GM21737 (cell line): ENCODE results near the gene RAB39A.
A peak's percentile ranks its signal among the peaks of the same experiment; 100 is the strongest.
"Not testable (repeated sequence)": the region's sequence is repeated elsewhere in the genome, so short reads cannot be mapped to it uniquely, and the experiment has no call there.

Experiments
- ATAC-seq: cut with Tn5 transposase; IDR thresholded peaks from one replicate; pipeline ENCODE4 v1.9.1; 2021; ENCODE audit warnings: mild to moderate bottlenecking, moderate library complexity; ENCODE audit not compliant: unreplicated experiment

Gene RAB39A, protein sequence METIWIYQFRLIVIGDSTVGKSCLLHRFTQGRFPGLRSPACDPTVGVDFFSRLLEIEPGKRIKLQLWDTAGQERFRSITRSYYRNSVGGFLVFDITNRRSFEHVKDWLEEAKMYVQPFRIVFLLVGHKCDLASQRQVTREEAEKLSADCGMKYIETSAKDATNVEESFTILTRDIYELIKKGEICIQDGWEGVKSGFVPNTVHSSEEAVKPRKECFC

GRCh38 chr11:107928046-107928766, at the start of gene RAB39A:
Gene RAB39A, plus strand, starts transcription at chr11:107928448. Its CDS starts 121 bp downstream, at chr11:107928569.
- ATAC-seq: peak; percentile 96

DNA sequence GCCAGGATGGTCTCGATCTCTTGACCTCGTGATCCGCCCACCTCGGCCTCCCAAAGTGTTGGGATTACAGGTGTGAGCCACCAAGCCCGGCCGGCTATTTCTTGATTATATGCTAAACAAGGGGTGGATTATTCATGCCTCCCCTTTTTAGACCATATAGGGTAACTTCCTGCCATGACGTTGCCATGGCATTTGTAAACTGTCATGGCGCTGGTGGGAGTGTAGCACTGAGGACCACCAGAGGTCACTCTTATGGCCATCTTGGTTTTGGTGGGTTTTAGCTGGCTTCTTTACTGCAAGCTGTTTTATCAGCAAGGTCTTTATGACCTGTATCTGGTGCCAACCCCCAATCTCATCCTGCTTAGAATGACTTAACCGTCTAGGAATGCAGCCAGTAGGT, 46.8 kb upstream of the RAB39A start:
- ATAC-seq: not testable (repeated sequence)

- no peak for ATAC-seq
Measured at GRCh38 chr11:107882095-107882820, 46.0 kb upstream of the RAB39A start.

- ATAC-seq: peak; percentile 83
Measured at GRCh38 chr11:107898270-107898669, 30.0 kb upstream of the RAB39A start.

DNA sequence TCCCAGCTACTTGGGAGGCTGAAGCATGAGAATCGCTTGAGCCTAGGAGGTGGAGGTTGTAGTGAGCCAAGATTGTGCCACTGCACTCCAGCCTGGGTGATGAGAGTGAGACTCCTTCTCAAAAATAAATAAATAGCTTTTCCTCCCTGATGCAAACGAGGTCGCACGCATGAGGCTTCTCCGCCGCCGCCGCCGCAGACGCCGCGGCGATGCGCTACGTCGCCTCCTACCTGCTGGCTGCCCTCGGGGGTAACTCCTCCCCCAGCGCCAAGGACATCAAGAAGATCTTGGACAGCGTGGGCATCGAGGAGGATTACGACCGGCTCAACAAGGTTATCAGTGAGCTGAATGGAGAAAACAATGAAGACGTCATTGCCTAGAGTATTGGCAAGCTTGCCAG, 20.0 kb upstream of the RAB39A start:
- no peak for ATAC-seq

GRCh38 chr11:107912415-107912814, 15.8 kb upstream of the RAB39A start:
- not testable (repeated sequence) for ATAC-seq

DNA sequence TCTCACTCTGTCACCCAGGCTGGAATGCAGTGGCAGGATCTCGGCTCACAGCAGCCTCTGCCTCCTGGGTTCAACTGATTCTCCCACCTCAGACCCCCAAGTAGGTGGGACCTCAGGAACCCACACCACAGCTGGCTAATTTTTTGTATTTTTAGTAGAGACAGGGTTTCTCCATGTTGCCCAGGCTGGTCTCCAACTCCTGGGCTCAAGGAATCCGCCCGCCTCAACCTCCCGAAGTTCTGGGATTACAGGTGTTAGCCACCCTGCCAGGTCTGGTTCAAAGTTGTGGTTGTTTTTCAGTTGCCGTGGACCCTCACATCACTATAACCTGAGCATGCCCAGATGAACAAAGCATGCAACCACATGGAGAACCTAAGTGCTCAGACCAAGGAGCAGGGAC, 13.0 kb upstream of the RAB39A start:
- no peak for ATAC-seq

- no peak for ATAC-seq
Measured at GRCh38 chr11:107916671-107917241, 11.5 kb upstream of the RAB39A start.

DNA sequence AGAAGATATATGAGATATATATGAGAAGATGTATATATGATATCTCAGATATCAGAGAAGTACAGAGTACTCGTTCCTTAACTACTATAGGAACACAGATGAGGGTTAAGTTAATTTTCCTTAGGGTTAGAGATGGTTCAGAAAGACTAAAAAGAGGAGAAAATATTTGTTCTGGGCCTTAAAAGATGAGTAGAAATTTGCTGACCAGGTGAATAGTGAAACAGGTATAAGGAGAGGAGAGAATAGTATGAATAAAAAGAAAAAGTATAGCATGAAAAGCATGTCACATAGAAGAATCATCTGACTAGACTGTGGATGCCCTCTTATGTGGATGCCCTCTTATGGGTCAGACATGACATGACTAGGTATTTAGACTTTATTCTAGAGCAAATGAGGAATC, 6.3 kb upstream of the RAB39A start:
- ATAC-seq: no peak

GRCh38 chr11:107923519-107923918, 4.7 kb upstream of the RAB39A start:
- not testable (repeated sequence) for ATAC-seq

- no peak for ATAC-seq
Measured at GRCh38 chr11:107924306-107924705, 3.9 kb upstream of the RAB39A start.

DNA sequence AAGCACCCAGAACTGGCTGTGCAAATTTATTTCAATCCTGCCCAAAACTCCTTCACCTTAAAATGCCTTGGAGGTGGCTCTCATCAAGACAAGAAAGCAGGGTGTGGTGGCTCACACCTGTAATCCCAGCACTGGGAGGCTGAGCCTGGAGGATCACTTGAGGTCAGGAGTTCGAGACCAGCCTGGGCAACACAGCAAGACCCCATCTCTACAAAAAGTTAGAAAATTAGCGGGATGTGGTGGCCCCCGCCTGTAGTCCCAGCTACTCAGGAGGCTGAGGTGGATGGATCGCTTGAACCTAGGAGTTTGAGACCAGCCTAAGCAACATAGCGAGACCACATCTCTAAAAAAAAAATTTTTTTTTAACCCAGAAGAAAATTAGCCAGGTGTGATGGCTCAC, 689 bp upstream of the RAB39A start:
- ATAC-seq: no peak

DNA sequence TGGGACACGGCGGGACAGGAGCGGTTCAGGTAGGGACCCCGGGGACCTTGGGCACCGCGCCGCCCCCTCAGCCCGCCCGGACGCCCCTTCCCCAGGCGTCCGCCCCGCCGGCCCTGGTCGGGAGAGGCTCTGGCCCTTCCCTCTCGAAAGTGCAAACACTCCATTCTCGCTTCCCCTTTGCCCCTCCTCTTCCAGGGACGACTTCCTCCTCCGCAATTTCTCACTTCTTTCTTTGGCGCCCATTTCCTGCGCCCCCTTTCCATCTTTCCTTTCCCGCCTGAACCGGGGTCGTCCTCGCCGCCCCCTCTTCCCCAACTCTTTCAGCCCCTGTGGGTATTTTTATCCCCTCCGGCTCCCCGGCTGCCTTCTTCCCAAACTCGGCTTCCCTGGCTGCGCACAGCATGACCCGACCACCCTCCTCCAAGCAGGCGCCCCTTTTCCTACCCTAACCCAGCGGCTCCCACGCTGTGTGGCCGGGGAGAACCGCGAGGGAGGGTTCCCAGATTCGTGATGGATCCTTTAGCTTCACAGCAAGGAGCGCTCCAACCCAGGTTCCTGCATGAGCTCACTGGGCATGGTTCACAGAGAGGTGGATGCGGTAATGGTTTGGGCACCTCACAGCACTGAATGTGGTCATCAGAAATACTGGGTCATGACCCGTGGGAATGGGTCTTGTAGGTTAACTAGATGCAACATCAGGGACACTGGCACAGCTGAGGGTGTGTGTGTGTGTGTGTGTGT, 689 bp downstream of the RAB39A start:
- ATAC-seq: no peak

GRCh38 chr11:107929611-107930200, 1.5 kb downstream of the RAB39A start:
- ATAC-seq: no peak

DNA sequence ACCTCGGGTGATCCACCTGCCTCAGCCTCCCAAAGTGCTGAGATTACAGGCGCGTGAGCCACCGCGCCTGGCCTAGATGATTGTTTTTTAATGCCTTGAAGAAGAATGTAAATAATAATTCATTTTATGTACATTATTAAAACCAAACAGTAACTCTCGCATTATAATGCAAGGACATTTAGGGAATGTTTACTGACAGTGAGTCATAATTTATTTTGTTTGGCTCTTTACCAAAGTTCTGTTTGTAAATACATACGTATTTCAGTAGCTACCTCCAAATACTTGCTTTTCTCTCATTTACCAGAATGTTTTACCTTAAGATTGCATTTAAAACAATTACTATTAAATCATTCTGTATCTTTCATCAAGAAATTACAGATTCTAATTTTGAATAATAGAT, 3.0 kb downstream of the RAB39A start:
- ATAC-seq: no peak

DNA sequence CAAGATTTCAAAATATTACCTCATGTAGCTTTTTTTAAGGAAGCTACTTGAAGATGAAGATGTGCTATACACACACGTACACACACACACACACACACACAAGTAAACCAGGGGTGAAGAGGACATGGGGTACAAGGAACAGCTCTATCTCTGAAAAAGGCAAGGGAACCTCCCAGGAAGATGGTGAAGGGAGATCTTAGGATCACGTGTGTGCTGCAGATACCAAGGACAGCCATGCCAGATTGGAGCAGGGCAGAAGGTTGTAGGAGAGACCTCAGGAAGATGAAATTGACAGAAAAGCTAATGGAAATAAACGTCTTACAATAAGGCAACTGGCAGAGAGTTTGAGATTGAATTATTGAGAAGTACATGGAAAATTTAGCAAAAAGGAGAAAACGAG, 19.7 kb downstream of the RAB39A start:
- ATAC-seq: no peak

DNA sequence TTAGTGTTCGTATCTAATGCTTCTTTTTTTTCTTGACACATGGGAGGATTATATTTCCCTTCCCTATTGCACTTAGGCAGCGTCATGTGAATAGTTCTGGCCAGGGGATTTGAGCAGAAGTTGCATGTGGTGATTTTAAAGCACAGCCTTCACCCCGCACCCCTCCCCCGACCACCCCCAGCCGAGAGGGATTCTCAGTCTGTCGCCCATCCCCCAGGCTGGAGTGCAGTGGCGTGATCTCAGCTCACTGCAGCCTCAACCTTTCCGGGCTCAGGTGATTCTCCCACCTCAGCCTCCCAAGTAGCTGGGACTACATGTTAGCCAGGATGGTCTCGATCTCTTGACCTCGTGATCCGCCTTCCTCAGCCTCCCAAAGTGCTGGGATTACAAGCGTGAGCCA, 20.1 kb downstream of the RAB39A start:
- ATAC-seq: not testable (repeated sequence)

DNA sequence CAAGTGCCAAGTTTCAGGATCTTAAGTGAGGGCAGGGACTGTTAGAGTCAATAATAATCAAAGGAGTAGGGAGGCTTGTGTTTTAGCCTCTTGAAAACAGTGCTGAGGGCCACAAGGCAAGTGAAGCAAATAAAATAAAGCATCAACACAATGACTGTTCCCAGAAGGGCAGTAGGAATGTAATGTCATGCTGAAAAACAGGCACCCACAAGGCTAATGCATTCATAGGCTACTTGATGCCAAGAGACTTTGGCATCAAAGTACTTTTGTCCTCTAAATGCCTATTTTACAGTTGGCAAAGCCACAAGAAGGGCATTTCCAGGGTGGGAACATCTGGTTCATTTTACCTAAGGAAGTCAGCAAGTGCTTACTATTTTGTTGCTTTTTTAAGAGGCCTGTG, 22.9 kb downstream of the RAB39A start:
- no peak for ATAC-seq

GRCh38 chr11:107953446-107953845, 25.2 kb downstream of the RAB39A start:
- no peak for ATAC-seq

DNA sequence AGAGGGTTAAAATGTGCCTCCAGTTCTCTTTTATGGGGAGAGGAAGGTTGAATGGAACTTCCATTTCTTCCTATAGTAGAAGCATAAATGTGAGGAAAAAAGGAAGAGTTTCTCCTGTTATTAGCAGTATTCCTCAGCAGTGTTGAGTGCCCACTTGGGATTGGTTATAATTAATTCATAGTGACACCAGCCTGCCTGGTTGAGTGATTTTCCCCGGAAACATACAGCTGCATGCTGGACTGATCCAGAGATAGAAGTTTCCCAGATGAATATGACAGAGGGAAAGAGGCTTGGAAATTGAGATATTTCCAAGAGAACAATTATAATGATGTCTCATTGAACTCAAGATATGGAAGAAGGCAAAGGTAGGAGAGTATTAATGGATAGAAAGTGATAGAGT, 28.3 kb downstream of the RAB39A start:
- no peak for ATAC-seq
